Measurements from ENCODE around the gene DNMT3A. TPM values are rescaled to one million over a fixed set of nuclear protein-coding genes. Genes with fewer than 3 reads are reported as not detected.

Gene DNMT3A
- total RNA-seq, 1 donor from 2014 or later: 35.6 TPM

GRCh38 chr2:25246558-25247290, 95.0 kb downstream of the DNMT3A start:
- TF ChIP-seq, protein P1, sequence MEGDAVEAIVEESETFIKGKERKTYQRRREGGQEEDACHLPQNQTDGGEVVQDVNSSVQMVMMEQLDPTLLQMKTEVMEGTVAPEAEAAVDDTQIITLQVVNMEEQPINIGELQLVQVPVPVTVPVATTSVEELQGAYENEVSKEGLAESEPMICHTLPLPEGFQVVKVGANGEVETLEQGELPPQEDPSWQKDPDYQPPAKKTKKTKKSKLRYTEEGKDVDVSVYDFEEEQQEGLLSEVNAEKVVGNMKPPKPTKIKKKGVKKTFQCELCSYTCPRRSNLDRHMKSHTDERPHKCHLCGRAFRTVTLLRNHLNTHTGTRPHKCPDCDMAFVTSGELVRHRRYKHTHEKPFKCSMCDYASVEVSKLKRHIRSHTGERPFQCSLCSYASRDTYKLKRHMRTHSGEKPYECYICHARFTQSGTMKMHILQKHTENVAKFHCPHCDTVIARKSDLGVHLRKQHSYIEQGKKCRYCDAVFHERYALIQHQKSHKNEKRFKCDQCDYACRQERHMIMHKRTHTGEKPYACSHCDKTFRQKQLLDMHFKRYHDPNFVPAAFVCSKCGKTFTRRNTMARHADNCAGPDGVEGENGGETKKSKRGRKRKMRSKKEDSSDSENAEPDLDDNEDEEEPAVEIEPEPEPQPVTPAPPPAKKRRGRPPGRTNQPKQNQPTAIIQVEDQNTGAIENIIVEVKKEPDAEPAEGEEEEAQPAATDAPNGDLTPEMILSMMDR (IDR thresholded peaks at IDR 0.05): no peak
- Histone ChIP-seq H3K9me3 (no peaks in the 10 kb centered on the region), H3K27me3 (ENCODE audit: low read depth) (no peaks in the 10 kb centered on the region), H3K27ac (no peak overlapping the region), H3K4me3 (no peak overlapping the region), H3K36me3 (peaks cover 65% of the 10 kb centered on the region), H3K4me1 (peaks cover 7% of the 10 kb centered on the region)
- no peak for ATAC-seq
- DNase-seq: no peak
- intact Hi-C loops (cut with DNase I): no loop called here

DNA sequence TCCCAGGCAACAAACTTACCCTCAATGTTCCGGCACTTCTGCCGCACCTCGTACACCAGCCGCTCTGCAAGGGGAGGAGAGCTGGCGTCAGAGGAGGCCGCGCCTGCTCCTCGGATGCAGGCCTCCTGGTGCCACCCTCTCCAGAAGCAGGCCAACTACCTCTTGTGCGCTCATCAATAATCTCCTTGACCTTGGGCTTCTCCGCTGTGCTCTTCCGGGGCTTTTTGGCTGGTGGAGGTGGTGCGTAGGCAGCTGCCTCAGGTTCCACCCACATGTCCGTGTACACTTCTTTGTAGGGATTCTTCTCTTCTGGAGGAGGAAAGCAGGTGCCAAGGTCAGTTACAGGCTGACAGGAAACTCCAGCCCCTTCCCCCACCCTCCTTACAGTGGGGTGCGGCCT, 95.7 kb downstream of the DNMT3A start:
- peaks cover 72% of the 10 kb centered on the region for H3K36me3 ChIP-seq
- intact Hi-C loops (cut with DNase I): no loop called here

DNA sequence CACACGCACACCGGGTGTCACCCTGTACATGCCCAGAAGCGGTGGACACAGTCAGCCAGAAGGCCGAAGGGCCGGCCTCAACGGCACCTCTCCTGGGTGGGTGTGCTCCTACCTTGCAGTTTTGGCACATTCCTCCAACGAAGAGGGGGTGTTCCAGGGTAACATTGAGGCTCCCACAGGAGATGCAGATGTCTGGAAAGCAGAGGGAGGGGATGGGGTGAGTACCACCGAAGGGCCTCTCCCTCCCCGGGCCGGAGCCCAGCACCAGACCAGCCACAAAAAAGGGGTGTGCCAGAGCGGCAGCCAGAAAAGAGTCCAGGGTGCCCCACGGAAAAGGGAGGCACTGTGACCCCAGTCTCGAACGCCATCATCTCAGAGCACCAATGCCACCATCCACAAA, 96.6 kb downstream of the DNMT3A start:
- H3K4me3 ChIP-seq: no peak overlapping the region
- no peak overlapping the region for H3K27ac ChIP-seq
- TF ChIP-seq, protein P1 (IDR thresholded peaks at IDR 0.05): no peak
- intact Hi-C loops (cut with DNase I): no loop called here
- H3K4me1 ChIP-seq: no peaks in the 10 kb centered on the region
- peaks cover 81% of the 10 kb centered on the region for H3K36me3 ChIP-seq
- no peaks in the 10 kb centered on the region for H3K9me3 ChIP-seq
- no peak for DNase-seq
- no peak for ATAC-seq
- no peaks in the 10 kb centered on the region for H3K27me3 ChIP-seq (ENCODE audit: low read depth)

More for the DNA sequence above, 95.7 kb downstream of the DNMT3A start:
- Histone ChIP-seq H3K4me1 (no peaks in the 10 kb centered on the region), H3K27ac (no peak overlapping the region), H3K27me3 (ENCODE audit: low read depth) (no peaks in the 10 kb centered on the region), H3K4me3 (no peak overlapping the region), H3K9me3 (no peaks in the 10 kb centered on the region)
- ATAC-seq (no peak), DNase-seq (no peak)
- TF ChIP-seq, protein P1 (IDR thresholded peaks at IDR 0.05): no peak

DNA sequence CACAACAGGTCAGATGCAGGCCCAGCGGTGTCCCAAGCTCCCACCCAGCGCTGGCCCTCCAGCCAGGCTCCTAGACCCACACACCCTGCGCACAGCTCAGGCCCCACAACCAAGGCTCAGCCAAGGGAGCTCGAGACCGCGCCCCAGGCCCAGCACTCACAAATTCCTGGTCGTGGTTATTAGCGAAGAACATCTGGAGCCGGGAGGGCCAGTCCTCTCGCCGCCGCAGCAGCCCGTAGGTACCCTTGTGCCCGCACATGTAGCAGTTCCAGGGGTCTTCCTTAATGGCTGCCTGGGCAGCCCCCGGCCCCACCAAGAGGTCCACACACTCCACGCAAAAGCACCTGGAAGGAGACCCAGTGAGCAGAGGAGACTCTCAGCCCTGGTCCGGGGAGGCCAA, 97.7 kb downstream of the DNMT3A start:
- TF ChIP-seq, protein P1 (IDR thresholded peaks at IDR 0.05): no peak
- Histone ChIP-seq H3K4me1 (no peaks in the 10 kb centered on the region), H3K4me3 (no peak overlapping the region), H3K27ac (no peak overlapping the region), H3K36me3 (peaks cover 92% of the 10 kb centered on the region), H3K27me3 (ENCODE audit: low read depth) (no peaks in the 10 kb centered on the region), H3K9me3 (no peaks in the 10 kb centered on the region)
- DNase-seq (no peak), ATAC-seq (peak in 1 of 2 donors; percentile 19)
- intact Hi-C loops (cut with DNase I): no loop called here

GRCh38 chr2:25241452-25241851, 100.3 kb downstream of the DNMT3A start:
- Histone ChIP-seq H3K4me1 (no peaks in the 10 kb centered on the region), H3K27ac (no peak overlapping the region), H3K27me3 (ENCODE audit: low read depth) (no peaks in the 10 kb centered on the region), H3K36me3 (peaks cover 100% of the 10 kb centered on the region), H3K9me3 (no peaks in the 10 kb centered on the region), H3K4me3 (no peak overlapping the region)
- intact Hi-C loops (cut with DNase I): no loop called here
- TF ChIP-seq, protein P1 (IDR thresholded peaks at IDR 0.05): no peak
- DNase-seq (no peak), ATAC-seq (no peak)

Data from lower lobe of right lung (tissue), 2 donors.